HTERT RPE-1 (cell line): ENCODE results near the gene LCE5A.
"Not testable (repeated sequence)": the region's sequence is repeated elsewhere in the genome, so short reads cannot be mapped to it uniquely, and the experiment has no call there.

Experiments
- in situ Hi-C: fragments of 300-500 bp; cut with MboI; formaldehyde crosslinking; loops from 4 replicates; pipeline ENCODE4 v1.14.3; 2020; ENCODE audit warnings: low sequenced_read_pairs

Gene LCE5A

DNA sequence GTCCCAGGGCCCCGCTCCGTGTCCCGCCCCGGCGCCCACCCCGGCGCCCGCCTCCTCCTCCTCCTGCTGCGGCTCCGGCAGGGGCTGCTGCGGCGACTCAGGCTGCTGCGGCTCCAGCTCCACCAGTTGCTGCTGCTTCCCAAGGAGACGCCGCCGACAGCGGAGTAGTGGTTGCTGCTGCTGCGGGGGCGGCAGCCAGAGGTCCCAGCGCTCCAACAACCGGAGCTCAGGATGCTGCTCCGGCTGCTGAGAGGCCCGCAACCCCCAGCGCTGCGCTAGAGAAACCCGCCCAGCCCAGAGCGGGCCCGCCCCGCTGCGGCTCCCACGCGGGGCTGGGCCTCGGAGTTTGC, 4.8 kb downstream of the LCE5A start:
- in situ Hi-C loops: no loop called here

DNA sequence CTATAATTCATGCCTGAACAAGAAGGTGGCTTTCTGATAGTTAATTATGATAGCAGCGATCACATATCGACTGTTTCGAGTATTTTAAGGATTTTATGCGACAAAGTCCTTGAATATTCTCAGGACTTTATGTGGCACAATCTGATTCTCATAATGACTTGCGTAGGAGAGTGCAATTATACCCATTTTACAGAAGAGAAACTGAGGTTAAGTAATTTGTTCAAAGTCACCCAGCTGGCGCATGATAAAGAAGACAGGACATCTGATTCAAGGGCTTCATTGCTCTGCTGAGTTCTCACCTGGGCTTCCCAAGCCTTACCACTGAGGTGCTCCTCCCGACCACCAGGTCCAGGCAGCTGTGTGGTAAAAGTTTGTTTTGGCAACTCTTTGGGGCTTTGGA, 5.5 kb downstream of the LCE5A start:
- in situ Hi-C loops: no loop called here

DNA sequence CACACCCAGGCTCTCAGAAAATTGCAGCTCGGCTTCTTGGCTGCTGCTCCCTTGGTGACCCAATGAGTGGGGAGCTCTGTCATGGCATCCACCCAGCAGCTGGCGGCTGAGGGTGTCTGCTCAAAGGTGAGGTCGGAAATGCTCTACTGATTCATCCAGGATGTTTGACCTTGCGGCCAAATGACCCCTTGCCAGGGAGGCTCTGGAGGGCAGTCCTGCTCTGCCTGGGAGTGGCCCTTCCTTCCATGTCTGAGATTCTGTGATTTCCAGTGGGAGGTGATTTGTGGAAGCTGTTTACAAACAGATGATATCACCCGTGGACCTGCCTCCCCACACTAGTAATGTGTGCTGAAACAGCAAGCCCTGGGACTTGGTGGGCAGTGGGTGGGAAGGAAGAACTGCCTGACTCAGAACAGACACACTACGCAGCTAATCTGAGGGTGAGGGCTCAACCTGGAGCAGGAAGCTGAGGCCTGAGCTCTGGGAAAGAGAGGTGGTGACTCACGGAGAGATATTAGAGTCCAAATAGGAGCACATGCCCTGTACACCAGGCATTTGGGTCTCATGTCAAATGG, 6.7 kb downstream of the LCE5A start:
- in situ Hi-C loops: no loop called here

DNA sequence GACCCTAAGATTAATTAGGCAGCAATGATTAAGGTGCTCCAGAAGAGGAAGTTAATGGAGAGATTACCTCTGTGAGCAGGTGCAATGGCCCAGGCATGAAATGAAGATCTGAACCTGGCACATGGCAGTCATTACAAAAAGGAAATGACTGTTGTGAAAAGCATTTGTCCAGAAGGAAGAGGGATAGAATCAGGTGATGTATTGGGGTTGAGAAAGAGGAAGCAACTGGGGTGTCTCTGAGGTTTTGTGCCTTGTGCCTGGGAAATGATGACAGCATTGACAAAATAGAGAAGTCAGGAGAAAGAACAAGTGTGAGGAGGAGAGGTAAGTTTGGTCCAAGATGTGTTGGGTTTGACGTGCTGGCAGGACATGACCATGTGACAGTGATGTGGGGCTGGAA, 9.2 kb downstream of the LCE5A start:
- in situ Hi-C loops: no loop called here

DNA sequence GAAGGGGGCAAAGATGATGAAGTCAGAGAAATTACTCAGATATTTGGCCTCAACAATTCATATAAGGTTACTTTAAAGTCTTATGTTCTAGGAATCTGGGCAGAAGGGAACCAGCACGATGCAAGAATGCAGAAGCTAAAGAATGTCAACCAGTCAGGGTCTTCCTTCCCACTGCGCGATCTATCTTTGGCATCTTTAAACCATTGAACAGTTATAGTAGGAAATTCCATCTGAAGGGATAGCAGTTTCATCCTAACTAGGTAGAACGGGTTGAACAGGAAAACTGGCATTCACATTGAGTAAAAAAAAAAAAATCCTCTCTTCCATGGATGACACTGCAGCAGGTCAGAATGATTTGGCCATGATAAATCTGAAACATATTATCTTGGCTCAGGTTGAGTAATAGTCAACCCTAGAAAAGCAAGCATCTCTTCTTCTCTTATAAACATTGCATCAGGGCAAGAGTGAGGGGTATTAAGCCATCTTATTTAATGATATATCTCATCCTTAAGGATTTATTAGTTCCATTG, 10.0 kb downstream of the LCE5A start:
- in situ Hi-C loops: no loop called here

GRCh38 chr1:152525080-152525641, 14.6 kb downstream of the LCE5A start:
- in situ Hi-C loops: no loop called here

DNA sequence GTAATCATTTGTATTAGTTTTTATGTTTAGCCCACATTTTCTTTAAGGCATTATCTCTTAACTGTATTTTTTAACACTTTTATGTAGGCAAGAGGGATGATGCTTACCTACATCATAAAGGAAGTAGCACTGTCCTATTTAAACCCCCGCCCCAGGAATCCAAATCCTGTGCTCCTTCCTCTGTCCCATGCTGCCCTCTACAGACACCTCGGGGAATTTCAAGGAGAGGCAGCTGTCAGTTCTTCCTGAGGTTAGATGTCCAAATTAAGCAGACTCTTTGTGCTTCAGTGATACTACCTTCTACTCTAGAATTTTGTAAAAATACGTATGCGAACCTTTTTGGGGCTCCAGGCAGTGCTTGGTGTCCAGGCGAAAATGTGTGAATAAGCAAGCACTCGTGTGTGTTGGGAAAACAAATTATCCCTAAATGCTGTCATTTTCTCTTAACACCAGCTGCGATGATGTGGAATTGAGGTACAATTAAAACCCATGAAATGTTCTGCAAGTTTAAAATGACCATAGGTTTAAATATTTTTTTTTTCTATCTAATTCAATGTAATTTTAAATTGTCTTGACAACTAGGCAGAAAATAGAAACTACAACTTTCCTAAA, 22.8 kb downstream of the LCE5A start:
- in situ Hi-C loops: no loop called here

GRCh38 chr1:152535774-152536173, 25.2 kb downstream of the LCE5A start:
- in situ Hi-C loops: no loop called here

GRCh38 chr1:152537496-152537895, 26.9 kb downstream of the LCE5A start:
- in situ Hi-C loops: no loop called here

GRCh38 chr1:152539901-152540300, 29.3 kb downstream of the LCE5A start:
- in situ Hi-C loops: no loop called here

- in situ Hi-C loops: no loop called here
Observed at GRCh38 chr1:152543820-152544219, 33.2 kb downstream of the LCE5A start.

- in situ Hi-C loops: no loop called here
Observed at GRCh38 chr1:152546704-152547103, 36.1 kb downstream of the LCE5A start.

DNA sequence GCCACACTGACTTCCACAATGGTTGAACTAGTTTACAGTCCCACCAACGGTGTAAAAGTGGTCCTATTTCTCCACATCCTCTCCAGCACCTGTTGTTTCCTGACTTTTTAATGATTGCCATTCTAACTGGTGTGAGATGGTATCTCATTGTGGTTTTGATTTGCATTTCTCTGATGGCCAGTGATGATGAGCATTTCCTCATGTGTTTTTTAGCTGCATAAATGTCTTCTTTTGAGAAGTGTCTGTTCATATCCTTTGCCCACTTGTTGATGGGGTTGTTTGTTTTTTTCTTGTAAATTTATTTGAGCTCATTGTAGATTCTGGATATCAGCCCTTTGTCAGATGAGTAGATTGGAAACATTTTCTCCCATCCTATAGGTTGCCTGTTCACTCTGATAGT, 37.8 kb downstream of the LCE5A start:
- in situ Hi-C loops: not testable (repeated sequence)
